GM18868 (cell line): ENCODE measurements around the gene PRDX3.

Source experiments
- ATAC-seq: cut with Tn5 transposase; IDR thresholded peaks from one replicate; pipeline ENCODE4 v1.9.1; 2021; ENCODE audit warnings: mild to moderate bottlenecking, moderate library complexity; ENCODE audit not compliant: unreplicated experiment

The PRDX3 gene

GRCh38 chr10:119178372-119179119 lies at the start of gene PRDX3:
TSS of gene PRDX3 (minus strand) at chr10:119178812. CDS start at chr10:119178790, 22 bp downstream.
- ATAC-seq: peak; percentile 95

- no peak for ATAC-seq
Measured at GRCh38 chr10:119227825-119228224, 49.2 kb upstream of the PRDX3 start.

GRCh38 chr10:119225083-119225658 lies 46.6 kb upstream of the PRDX3 start:
- no peak for ATAC-seq

- no peak for ATAC-seq
Measured at GRCh38 chr10:119222966-119223386, 44.4 kb upstream of the PRDX3 start.

GRCh38 chr10:119222537-119222936 lies 43.9 kb upstream of the PRDX3 start:
- no peak for ATAC-seq

- ATAC-seq: no peak
Measured at GRCh38 chr10:119221666-119222065, 43.1 kb upstream of the PRDX3 start.

GRCh38 chr10:119221201-119221600 lies 42.6 kb upstream of the PRDX3 start:
- no peak for ATAC-seq

GRCh38 chr10:119219871-119220270 lies 41.3 kb upstream of the PRDX3 start:
- ATAC-seq: no peak

- no peak for ATAC-seq
Measured at GRCh38 chr10:119217991-119218490, 39.4 kb upstream of the PRDX3 start.

GRCh38 chr10:119217401-119217800 lies 38.8 kb upstream of the PRDX3 start:
- no peak for ATAC-seq

GRCh38 chr10:119216127-119216526 lies 37.5 kb upstream of the PRDX3 start:
- no peak for ATAC-seq

GRCh38 chr10:119215371-119215770 lies 36.8 kb upstream of the PRDX3 start:
- no peak for ATAC-seq

- ATAC-seq: no peak
Measured at GRCh38 chr10:119211625-119212441, 33.2 kb upstream of the PRDX3 start.

GRCh38 chr10:119211176-119211575 lies 32.6 kb upstream of the PRDX3 start:
- no peak for ATAC-seq

GRCh38 chr10:119210633-119211032 lies 32.0 kb upstream of the PRDX3 start:
- no peak for ATAC-seq

- no peak for ATAC-seq
Measured at GRCh38 chr10:119209736-119210355, 31.2 kb upstream of the PRDX3 start.

- ATAC-seq: no peak
Measured at GRCh38 chr10:119209035-119209735, 30.6 kb upstream of the PRDX3 start.

GRCh38 chr10:119208553-119208940 lies 29.9 kb upstream of the PRDX3 start:
- no peak for ATAC-seq

GRCh38 chr10:119207713-119208552 lies 29.3 kb upstream of the PRDX3 start:
- ATAC-seq: peak; percentile 1

- peak; percentile 77 for ATAC-seq
Measured at GRCh38 chr10:119207366-119207666, 28.7 kb upstream of the PRDX3 start, which contains the start of gene GRK5. TSS of gene GRK5 (plus strand) at chr10:119207571. CDS start at chr10:119207918, 347 bp downstream.
